GM18867 (cell line): ENCODE results near the gene UBE2F.

Source experiments
- ATAC-seq: cut with Tn5 transposase; IDR thresholded peaks from one replicate; pipeline ENCODE4 v1.9.1; 2021; ENCODE audit warnings: mild to moderate bottlenecking, moderate library complexity; ENCODE audit not compliant: unreplicated experiment

The UBE2F gene

DNA sequence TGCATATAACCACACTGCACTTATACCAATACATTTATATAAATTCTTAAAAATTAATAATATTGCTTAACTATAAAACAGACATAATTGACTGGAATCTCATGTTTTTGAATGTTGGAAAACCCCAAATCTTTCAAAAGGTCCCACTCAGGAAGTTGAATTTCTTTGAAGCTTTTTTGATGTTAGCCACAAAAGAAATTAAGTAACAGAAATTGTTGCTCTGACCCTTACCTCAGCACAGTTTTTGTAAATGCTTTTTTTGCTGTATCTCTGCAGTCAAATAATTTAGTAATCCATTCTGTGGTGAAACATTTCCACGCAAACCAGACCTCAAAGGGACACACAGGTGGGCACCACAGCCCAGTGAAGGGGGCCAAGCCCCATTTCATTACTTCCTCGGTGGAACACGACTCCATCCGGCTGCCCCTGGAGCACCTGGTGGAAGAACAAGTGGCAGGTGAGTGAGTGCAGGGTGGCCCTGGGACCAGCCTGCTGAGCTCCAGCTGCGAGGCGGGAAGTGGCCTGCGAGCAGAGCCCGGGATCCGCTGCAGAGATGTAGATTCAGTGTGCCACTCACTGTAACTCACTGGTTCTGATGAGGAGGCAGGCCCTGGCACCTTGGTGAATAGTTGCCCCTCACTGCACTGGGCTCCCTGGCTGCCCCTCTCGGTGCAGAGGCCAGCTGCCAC, 102.4 kb downstream of the UBE2F start:
- no peak for ATAC-seq

DNA sequence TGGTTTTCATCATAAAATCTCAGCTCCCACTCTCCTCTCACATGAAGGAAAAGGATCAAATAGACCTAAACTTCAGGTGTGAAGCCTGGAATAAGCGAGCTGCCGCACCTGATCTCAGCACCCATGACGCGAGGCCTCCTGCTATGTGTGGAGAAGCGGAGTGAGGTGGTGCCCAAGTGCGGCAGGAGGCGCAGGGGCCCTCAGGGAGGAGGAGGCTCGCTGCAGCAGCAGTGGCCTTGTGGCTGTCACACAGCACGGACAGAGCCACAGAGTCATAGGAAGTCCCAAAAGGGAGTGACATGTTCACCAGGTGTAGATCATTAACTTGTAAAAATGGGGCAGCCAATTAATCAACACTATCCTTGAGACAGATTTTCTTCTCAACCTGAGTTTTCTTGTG, 103.1 kb downstream of the UBE2F start:
- no peak for ATAC-seq

DNA sequence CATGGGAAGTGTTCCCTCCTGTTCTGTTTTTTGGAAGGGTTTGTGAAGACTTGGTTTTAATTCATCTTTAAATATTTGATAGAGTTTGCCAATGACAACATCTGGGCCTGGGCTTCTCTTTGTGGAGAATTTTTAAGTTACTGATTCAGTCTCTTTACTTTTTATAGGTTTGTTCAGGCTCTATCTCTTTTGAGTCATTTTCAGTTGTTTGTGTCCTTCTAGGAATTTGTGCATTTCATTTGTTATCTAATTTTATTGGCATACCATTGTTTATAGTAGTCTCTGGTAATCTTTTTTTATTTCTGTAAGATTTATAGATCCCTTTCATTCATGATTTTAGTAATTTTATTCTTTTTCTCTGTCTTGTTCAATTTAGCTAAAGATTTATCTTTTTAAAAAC, 108.6 kb downstream of the UBE2F start:
- ATAC-seq, result no peak

DNA sequence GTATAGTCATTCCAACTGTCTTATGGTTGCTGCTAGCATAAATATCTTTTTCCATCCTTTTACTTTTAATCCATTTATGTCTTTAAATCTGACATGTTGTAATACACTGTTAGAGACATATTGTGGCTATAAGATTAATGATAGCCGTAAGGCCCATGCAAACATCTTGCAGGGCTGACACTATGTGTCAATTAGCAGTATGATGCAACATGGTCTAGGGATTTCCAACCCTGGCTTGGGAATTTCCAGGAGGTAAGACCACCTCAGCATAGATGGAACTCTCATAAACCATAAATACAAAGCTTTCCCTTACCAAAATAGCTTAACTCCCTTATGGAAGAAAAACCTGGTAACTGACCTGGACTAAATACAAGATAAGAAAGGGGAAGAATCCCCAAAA, 110.5 kb downstream of the UBE2F start:
- no peak for ATAC-seq

DNA sequence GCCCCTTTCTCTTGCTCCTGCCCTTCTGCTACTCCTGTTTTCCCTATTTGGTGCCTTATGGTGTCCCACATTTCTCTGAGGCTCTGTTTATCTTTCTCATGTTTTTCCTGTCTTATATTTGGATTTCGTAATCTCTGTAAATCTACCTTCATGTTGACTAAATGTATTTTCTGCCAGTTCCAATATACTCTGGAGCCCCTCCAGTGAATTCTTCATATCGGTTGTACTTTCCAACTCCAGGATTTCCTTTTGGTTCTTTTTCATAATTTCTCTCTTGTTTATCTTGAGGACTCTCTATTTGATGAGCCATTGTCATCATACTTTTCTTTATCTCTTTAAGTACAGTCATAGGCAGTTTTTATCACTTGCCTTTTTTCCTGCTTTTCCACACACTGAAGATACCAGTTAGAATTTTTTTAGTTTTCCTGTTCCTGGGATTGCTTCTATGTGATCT, 113.1 kb downstream of the UBE2F start:
- ATAC-seq, result no peak

DNA sequence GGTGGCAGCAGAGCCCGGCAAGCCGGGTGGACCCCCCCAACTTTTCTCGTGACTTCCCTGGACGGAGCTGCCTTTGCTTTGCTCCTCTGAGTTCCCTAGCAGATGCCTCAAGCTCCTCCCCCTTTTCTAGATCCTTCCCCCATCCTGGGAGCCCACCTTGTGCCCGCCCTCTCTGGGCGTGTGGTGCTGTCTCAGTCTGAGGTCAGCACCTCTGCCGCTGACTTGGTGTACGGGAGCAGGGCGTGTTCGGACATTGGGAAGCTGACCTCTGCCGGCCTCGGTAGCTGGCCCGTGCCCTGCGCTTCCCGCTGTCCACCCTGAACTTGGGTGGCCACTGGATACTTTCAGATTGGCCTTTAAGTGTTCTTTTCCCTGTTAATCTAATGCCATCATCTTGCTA, 113.7 kb downstream of the UBE2F start:
- ATAC-seq, result no peak

DNA sequence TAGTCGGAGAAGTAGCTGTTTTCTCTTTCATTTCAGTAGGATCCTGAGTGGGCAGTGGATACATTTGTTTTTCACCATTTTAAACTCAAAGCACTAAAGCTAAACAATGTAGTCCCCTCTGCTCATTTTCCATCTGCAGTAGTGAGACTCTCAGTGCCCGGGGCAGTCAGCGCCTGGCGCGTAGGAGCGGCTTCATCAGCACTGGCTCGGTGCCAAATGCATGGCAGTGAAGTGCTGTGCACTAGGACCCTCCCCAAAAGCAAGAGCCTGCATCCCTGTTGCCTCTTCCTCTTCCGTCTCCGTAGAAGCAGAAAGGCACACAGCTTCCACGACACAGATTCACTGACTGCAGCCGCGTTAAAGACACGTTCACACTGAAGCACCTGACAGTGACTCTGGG, 114.3 kb downstream of the UBE2F start:
- no peak for ATAC-seq

DNA sequence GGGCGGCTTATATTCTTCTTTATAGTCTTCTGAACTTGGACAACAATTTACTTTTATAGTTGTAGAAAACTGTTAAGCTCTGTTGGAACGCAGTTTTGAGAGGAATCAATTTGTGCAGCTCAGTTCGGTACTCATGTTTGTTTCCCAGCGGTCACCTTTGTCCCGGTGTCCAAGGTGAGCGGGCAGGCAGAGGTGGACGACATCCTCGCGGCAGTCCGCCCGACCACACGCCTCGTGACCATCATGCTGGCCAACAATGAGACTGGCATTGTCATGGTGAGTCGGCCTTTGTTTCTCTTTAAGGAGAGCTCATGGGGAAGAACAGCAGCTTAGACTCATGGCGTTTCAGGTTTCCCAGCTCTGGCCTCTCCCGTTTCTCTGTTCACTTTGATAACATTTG, 114.7 kb downstream of the UBE2F start:
- ATAC-seq, result no peak

DNA sequence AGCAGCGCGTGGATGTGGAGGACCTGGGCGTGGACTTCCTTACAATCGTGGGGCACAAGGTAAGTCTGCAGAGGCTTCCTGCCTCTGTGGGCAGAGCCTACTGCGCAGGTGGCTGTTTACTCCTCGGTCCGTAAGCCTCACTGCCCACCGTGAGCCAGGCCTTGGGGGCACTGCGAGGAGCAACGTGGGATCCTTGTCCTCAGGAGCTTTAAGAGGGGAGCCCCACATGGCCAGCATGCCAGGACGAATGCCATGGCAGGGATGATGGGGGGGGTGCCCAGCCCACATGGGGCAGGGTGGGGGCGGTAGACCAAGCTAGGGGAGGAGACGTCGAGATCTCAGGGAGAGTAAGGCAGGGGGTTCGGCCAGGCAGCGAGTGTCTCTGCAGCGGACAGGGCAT, 115.3 kb downstream of the UBE2F start:
- no peak for ATAC-seq

DNA sequence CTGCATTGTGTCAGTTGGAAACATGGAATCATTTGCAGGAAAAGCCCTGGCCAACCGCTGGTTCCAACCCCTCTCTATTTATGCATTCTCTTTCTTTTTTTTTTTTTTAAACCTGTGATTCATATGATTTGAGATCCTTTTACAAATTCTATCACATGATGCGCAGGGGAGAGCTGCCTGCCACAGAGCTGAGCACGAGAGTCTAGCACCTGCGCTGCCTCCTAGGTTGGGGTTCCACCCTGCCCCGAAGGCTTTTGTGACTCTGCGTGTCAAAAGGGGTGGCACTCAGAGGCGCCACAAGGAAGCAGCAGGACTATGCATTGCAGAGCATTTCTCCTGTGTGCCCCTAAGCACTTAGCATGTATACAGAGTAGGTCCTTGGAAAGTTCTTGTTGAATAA, 116.0 kb downstream of the UBE2F start:
- no peak for ATAC-seq

DNA sequence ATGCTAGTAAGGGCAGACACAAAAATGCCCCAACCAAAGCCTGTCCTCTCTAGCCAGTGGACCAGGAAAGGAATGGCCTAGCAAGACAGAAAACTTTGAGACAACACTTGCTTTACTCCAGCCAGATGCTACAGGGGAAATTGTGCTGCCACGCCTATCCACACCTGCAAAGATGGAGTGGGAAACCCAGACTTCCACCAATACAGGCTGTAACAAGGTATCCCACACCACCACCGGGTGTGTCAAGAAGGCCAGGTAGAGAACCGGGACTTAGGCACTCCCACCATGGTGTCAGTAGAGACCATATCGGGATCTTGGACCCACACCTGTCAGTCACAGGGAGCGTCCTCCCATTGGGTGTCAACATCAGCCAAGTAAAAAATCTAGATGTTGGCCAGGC, 117.1 kb downstream of the UBE2F start:
- ATAC-seq, result no peak

DNA sequence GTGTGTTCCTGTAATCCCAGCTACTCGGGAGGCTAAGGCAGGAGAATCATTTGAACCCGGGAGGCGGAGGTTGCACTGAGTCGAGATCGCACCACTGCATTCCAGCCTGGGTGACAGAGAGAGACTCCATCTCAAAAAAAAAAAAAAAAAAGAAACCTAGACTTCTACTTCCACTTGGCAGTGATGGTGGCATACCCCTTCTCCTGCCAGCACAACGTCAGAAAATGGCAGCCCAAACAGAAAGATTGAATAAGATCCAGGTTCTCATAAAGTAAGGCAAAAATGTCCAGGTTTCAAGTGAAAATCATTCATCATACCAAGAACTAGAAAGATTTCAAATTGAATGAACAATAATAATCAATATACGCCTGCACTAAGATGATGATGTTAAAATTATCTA, 117.9 kb downstream of the UBE2F start:
- ATAC-seq, result no peak

DNA sequence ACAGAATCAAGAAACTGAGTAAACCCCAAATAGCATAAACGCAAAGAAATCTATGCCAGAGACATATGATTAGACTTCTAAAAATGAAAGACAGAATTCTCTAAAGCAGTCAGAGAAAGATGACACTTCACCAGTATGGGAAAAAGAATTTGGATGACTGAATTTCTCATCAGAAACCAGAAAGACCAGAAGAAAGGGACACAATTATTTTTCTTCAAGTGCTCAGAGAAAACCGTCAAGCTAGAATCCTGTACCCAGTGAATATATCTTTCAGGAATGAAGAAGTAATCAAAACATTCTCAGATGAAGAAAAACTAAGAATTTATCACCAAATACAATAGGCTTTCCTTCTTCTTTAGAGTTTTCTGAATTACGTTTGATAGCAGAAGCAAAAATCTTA, 119.1 kb downstream of the UBE2F start:
- ATAC-seq, result no peak

DNA sequence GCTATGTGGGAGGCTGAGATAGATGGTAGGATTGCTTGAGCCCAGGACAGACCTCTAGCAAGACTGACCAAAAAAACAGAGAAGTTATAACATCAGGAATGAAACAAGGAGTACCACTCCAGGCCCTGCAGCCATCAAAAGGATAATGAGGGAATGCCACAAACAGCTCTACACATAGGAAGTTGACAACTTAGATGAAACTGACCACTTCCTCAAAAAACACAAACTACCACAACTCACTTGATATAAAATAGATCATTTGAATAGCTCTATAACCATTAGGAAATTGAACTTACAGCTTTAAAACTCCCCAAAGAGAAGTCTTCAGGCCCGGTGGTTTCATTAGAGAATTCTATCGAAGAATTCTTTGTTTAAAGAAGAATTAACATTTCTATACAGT, 120.4 kb downstream of the UBE2F start:
- no peak for ATAC-seq

DNA sequence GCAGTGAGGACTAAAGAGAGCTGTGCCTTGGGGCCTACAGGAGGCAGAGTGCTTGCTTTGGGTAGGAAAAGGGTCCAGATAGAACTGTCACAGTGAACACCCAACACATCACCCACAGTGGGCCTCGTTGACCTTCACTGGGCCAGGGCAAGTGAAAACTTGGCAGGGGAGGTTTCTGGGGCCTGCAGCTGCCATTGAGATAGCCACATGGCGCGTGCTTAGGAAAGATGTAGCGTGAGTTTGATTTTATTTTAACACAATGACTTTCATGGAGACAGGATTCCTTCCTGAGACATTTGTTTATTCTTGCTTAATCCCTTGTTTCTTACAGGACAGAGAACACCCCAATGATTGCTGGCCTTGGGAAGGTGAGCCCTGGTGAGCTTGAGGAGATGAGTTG, 124.1 kb downstream of the UBE2F start:
- no peak for ATAC-seq

DNA sequence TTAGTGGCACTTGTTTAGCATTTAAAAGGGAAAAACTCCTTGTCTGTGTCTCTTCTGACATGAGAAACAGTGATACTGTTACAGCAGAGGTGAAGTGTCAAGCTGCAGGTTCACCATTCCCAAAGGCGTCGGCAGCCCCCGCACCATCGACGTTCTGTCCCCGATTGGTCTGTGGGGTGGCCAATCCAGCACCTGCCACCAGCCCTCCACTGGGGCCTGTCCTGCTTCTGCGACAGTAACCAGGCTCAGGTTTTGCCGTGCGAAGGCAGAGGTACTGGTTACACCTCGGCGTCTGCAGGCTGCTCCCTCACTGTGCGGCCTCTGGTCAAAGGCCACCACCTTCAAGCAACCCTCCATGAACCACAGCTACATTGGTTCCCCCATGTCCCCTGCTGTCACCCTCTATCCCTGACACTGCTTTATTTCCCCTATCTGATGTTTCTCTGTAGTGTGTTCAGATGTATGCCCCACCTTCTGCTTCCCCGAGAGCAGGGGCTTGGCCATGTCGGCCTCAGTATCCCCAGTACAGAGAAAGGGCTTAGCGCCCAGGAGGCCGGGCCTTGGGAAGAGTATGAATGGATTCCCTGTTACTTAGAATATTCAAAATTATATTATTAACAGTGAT, 124.7 kb downstream of the UBE2F start:
- ATAC-seq, result no peak
